Keratinocyte (primary cell): ENCODE results near the gene CACNA1B.

Experiments
- CTCF ChIP-seq, 3 experiments: IDR thresholded peaks in 1 of 3; conservative IDR thresholded peaks in 1 of 3; optimal IDR thresholded peaks in 1 of 3; 2 replicates in 2 of 3; 3 replicates in 1 of 3; pipeline versions ENCODE3 to v1.5.1; 2011; ENCODE audit warnings: low read length in 3 of 3, mild to moderate bottlenecking in 3 of 3, moderate library complexity in 2 of 3, control low read depth in 1 of 3, inconsistent platforms in 1 of 3; ENCODE audit not compliant: insufficient read depth in 2 of 3; ENCODE audit errors: extremely low read depth in 1 of 3
- EZH2 ChIP-seq: IDR thresholded peaks from one replicate; pipeline ENCODE4 v1.6.1; 2012; ENCODE audit warnings: inconsistent platforms, mild to moderate bottlenecking, low read length, moderate library complexity

- TF ChIP-seq CTCF (optimal IDR thresholded peaks at IDR 0.05 in 1 of 3, IDR thresholded peaks at IDR 0.05 in 1 of 3, conservative IDR thresholded peaks at IDR 0.05 in 1 of 3; ENCODE audit: extremely low read depth in 1 of 3, insufficient read depth in 2 of 3, low read length in 3 of 3) (no peak), EZH2 (no peak)
Observed at GRCh38 chr9:138028596-138028995, 151.0 kb downstream of the CACNA1B start.
